ENCODE measurements around the gene RBM42. TPM values are rescaled to one million over a fixed set of nuclear protein-coding genes. Genes with fewer than 3 reads are reported as not detected.

Gene RBM42
- total and polyA plus RNA-seq, 2 donors, result 14.8 to 89.5 TPM

DNA sequence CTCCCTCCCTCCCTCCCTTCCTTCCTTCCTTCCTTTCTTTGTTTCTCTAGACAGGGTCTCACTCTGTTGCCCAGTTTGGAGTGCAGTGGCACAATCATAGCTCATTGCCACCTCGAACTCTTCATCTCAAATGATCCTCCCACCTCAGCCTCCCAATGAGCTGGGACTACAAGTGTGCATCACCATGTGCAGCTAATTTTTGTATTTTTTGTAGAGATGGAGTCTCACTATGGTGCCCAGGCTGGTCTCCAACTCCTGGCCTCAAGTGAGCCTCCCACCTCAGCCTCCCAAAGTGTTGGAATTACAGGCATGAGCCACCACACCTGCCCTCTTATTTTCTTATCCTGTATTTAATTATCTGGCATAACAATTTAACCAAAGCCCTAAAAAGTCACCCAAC is 41.9 kb downstream of the RBM42 start:
- Histone ChIP-seq H3K36me3 (ENCODE audit: insufficient read depth) (no peaks in the 10 kb centered on the region), H3K27ac (ENCODE audit: low read depth) (no peak overlapping the region), H3K4me3 (ENCODE audit: low read depth, low read length) (no peak overlapping the region), H3K4me1 (ENCODE audit: insufficient read depth) (no peaks in the 10 kb centered on the region)
- 84% methylated on average over 1 of the region's 1 CpG for WGBS
- no peak for DNase-seq (ENCODE audit: extremely low spot score)

DNA sequence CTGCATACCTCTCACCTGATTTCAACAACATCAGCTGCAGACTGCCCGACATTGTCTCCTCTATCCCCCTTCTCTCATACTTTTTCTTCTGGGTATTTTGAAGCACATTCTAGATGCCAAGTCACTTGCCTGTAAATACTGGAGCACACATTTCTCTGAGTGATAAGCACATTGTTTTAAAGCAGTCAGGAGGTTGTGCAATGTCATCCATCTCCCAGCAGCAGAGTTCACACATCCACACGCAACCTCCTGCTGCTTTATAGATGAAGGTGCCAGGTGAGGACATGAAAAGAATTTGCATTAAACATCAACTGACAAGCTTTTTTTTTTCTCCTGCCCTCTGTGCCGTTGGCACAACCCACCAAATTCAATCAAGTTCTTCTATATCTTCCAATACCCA is 43.0 kb downstream of the RBM42 start:
- Histone ChIP-seq H3K4me1 (ENCODE audit: insufficient read depth) (no peaks in the 10 kb centered on the region), H3K36me3 (ENCODE audit: insufficient read depth) (no peaks in the 10 kb centered on the region), H3K27ac (ENCODE audit: low read depth) (no peak overlapping the region), H3K4me3 (ENCODE audit: low read depth, low read length) (no peak overlapping the region)
- WGBS, result 52% methylated on average over 3 of the region's 3 CpGs
- DNase-seq (ENCODE audit: extremely low spot score), result no peak

DNA sequence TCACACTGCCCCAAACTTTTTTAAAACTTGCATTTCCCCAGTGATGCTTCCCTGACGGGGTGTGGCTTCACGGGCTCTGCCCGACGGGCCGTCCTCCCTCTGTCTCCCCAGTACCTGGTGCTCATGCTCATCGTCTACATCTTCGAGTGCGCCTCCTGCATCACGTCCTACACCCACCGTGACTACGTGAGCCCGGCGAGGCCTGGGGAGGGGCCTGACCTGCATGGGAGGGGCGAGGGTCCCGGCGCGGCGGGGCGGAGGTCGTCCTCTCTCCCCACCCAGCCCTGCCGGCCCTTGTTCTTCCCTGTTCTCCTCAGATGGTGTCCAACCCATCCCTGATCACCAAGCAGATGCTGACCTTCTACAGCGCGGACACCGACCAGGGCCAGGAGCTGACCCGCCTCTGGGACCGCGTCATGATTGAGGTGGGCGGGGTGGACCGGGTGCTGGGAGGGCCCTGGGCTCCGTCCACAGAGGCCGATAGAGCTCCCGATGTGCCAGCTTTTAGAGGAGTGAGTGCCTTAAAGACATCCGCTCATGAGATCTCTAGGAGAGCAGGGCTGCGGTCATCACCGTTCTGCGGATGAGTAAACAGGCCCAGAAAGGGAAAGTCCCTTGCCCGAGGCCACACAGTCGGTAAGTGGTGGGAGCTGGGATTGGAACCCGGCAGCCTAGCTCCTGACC is 44.4 kb downstream of the RBM42 start:
- H3K4me3 ChIP-seq (ENCODE audit: low read depth, low read length), result peak overlapping the region; percentile 12
- H3K4me1 ChIP-seq (ENCODE audit: insufficient read depth), result no peaks in the 10 kb centered on the region
- WGBS, result 11% methylated on average over 39 of the region's 39 CpGs
- no peak overlapping the region for H3K27ac ChIP-seq (ENCODE audit: low read depth)
- DNase-seq (ENCODE audit: extremely low spot score), result no peak
- H3K36me3 ChIP-seq (ENCODE audit: insufficient read depth), result no peaks in the 10 kb centered on the region

DNA sequence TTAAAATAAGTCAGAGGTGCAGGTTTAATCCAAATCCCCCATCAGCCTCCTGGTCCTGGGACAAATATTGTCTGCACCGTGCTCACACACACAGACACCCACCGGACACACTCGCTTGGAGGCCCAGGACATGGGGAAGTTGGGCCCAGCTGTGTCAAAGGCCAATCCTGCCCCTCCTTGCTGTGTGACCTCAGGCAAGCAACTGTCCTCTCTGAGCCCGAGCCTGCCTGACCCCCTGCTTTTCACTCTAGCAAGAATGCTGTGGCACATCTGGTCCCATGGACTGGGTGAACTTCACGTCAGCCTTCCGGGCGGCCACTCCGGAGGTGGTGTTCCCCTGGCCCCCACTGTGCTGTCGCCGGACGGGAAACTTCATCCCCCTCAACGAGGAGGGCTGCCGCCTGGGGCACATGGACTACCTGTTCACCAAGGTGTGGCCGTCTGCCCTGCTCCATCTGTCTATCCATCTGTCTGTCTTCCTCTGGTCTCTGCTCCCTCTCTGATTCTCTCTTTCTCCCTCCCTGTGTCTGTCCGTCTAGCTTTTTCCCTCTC is 46.8 kb downstream of the RBM42 start:
- no peak overlapping the region for H3K27ac ChIP-seq (ENCODE audit: low read depth)
- no peak overlapping the region for H3K4me3 ChIP-seq (ENCODE audit: low read depth, low read length)
- no peaks in the 10 kb centered on the region for H3K4me1 ChIP-seq (ENCODE audit: insufficient read depth)
- WGBS, result 75% methylated on average over 15 of the region's 15 CpGs
- H3K36me3 ChIP-seq (ENCODE audit: insufficient read depth), result no peaks in the 10 kb centered on the region
- DNase-seq (ENCODE audit: extremely low spot score), result no peak

Other genes starting within 250 kb of the RBM42 start
- gene FFAR2, start 180.8 kb upstream of the RBM42 start, total RNA-seq, result 0.69 TPM
- 0.05 TPM for gene FFAR2, start 180.8 kb upstream of the RBM42 start, polyA plus RNA-seq
- not detected for gene KRTDAP, start 138.6 kb upstream of the RBM42 start, total RNA-seq
- gene KRTDAP, start 138.6 kb upstream of the RBM42 start, polyA plus RNA-seq, result not detected
- gene DMKN, start 115.4 kb upstream of the RBM42 start, total RNA-seq, result 10.7 TPM
- 17.5 TPM for gene DMKN, start 115.4 kb upstream of the RBM42 start, polyA plus RNA-seq
- not detected for gene SBSN, start 100.7 kb upstream of the RBM42 start, total RNA-seq
- 0.15 TPM for gene SBSN, start 100.7 kb upstream of the RBM42 start, polyA plus RNA-seq
- not detected for gene GAPDHS, start 95.6 kb upstream of the RBM42 start, total RNA-seq
- gene GAPDHS, start 95.6 kb upstream of the RBM42 start, polyA plus RNA-seq, result not detected
- 57.0 TPM for gene TMEM147, start 83.4 kb upstream of the RBM42 start, total RNA-seq
- gene TMEM147, start 83.4 kb upstream of the RBM42 start, polyA plus RNA-seq, result 141 TPM
- gene ATP4A, start 65.4 kb upstream of the RBM42 start, total RNA-seq, result not detected
- gene ATP4A, start 65.4 kb upstream of the RBM42 start, polyA plus RNA-seq, result not detected
- not detected for gene PMIS2, start 42.9 kb upstream of the RBM42 start, total RNA-seq
- gene PMIS2, start 42.9 kb upstream of the RBM42 start, polyA plus RNA-seq, result not detected
- 6.3 TPM for gene HAUS5, start 16.3 kb upstream of the RBM42 start, total RNA-seq
- 8.8 TPM for gene HAUS5, start 16.3 kb upstream of the RBM42 start, polyA plus RNA-seq
- gene ETV2, start 12.7 kb downstream of the RBM42 start, total RNA-seq, result 0.32 TPM
- gene ETV2, start 12.7 kb downstream of the RBM42 start, polyA plus RNA-seq, result 1.7 TPM
- gene COX6B1, start 19.3 kb downstream of the RBM42 start, total RNA-seq, result 192 TPM
- 592 TPM for gene COX6B1, start 19.3 kb downstream of the RBM42 start, polyA plus RNA-seq
- gene UPK1A, start 37.5 kb downstream of the RBM42 start, total RNA-seq, result 89.8 TPM
- gene UPK1A, start 37.5 kb downstream of the RBM42 start, polyA plus RNA-seq, result 81.8 TPM
- gene ZBTB32, start 75.5 kb downstream of the RBM42 start, total RNA-seq, result not detected
- gene ZBTB32, start 75.5 kb downstream of the RBM42 start, polyA plus RNA-seq, result 0.09 TPM
- 7.1 TPM for gene KMT2B, start 89.0 kb downstream of the RBM42 start, total RNA-seq
- gene KMT2B, start 89.0 kb downstream of the RBM42 start, polyA plus RNA-seq, result 25.9 TPM
- 0.53 TPM for gene IGFLR1, start 113.4 kb downstream of the RBM42 start, total RNA-seq
- gene IGFLR1, start 113.4 kb downstream of the RBM42 start, polyA plus RNA-seq, result 21.2 TPM
- 9.6 TPM for gene U2AF1L4, start 116.4 kb downstream of the RBM42 start, total RNA-seq
- gene U2AF1L4, start 116.4 kb downstream of the RBM42 start, polyA plus RNA-seq, result 25.3 TPM
- gene PSENEN, start 116.6 kb downstream of the RBM42 start, total RNA-seq, result 13.7 TPM
- gene PSENEN, start 116.6 kb downstream of the RBM42 start, polyA plus RNA-seq, result 49.2 TPM
- 5.4 TPM for gene LIN37, start 119.5 kb downstream of the RBM42 start, total RNA-seq
- 18.8 TPM for gene LIN37, start 119.5 kb downstream of the RBM42 start, polyA plus RNA-seq
- gene HSPB6, start 128.0 kb downstream of the RBM42 start, total RNA-seq, result 25.4 TPM
- gene HSPB6, start 128.0 kb downstream of the RBM42 start, polyA plus RNA-seq, result 657 TPM
- 6.8 TPM for gene PROSER3, start 129.1 kb downstream of the RBM42 start, total RNA-seq
- 12.2 TPM for gene PROSER3, start 129.1 kb downstream of the RBM42 start, polyA plus RNA-seq
- gene ARHGAP33, start 146.5 kb downstream of the RBM42 start, total RNA-seq, result 17.4 TPM
- 10.2 TPM for gene ARHGAP33, start 146.5 kb downstream of the RBM42 start, polyA plus RNA-seq
- not detected for gene PRODH2, start 183.8 kb downstream of the RBM42 start, total RNA-seq
- 0.18 TPM for gene PRODH2, start 183.8 kb downstream of the RBM42 start, polyA plus RNA-seq
- gene NPHS1, start 223.5 kb downstream of the RBM42 start, total RNA-seq, result 0.05 TPM
- gene NPHS1, start 223.5 kb downstream of the RBM42 start, polyA plus RNA-seq, result not detected
- not detected for gene KIRREL2, start 227.9 kb downstream of the RBM42 start, total RNA-seq
- not detected for gene KIRREL2, start 227.9 kb downstream of the RBM42 start, polyA plus RNA-seq
- gene APLP1, start 239.5 kb downstream of the RBM42 start, total RNA-seq, result 3.0 TPM
- 5.8 TPM for gene APLP1, start 239.5 kb downstream of the RBM42 start, polyA plus RNA-seq